Muscle layer of colon (tissue), 2 donors: ENCODE data around the gene CHIA.

Experiments used
- H3K27ac ChIP-seq: one replicate; pipeline ENCODE4 v1.7.0; 2013; ENCODE audit warnings: low read depth, mild to moderate bottlenecking, low read length, moderate library complexity
- H3K27me3 ChIP-seq, 2 donors: one replicate each; pipeline ENCODE4 v1.7.0; 2013; ENCODE audit warnings: low read length in 2 of 2, mild to moderate bottlenecking in 2 of 2; ENCODE audit not compliant: insufficient read depth in 2 of 2, control insufficient read depth in 1 of 2
- H3K36me3 ChIP-seq: one replicate; pipeline ENCODE4 v1.7.0; 2013; ENCODE audit warnings: mild to moderate bottlenecking, low read length; ENCODE audit not compliant: insufficient read depth
- H3K4me1 ChIP-seq: one replicate; pipeline ENCODE4 v1.7.0; 2013; ENCODE audit warnings: mild to moderate bottlenecking, low read length; ENCODE audit not compliant: insufficient read depth
- H3K4me3 ChIP-seq, 2 donors: one replicate each; pipeline ENCODE4 v1.7.0; 2013; ENCODE audit warnings: low read length in 2 of 2, low read depth in 1 of 2, mild to moderate bottlenecking in 1 of 2, moderate library complexity in 1 of 2
- H3K9ac ChIP-seq: one replicate; pipeline ENCODE4 v1.7.0; 2013; ENCODE audit warnings: low read length
- H3K9me3 ChIP-seq: one replicate; pipeline ENCODE4 v1.7.0; 2013; ENCODE audit warnings: mild to moderate bottlenecking, low read length
- donor health status: abdominal sarcoma.
- donor health status: Adenocarcinoma of cecum.

The CHIA gene

DNA sequence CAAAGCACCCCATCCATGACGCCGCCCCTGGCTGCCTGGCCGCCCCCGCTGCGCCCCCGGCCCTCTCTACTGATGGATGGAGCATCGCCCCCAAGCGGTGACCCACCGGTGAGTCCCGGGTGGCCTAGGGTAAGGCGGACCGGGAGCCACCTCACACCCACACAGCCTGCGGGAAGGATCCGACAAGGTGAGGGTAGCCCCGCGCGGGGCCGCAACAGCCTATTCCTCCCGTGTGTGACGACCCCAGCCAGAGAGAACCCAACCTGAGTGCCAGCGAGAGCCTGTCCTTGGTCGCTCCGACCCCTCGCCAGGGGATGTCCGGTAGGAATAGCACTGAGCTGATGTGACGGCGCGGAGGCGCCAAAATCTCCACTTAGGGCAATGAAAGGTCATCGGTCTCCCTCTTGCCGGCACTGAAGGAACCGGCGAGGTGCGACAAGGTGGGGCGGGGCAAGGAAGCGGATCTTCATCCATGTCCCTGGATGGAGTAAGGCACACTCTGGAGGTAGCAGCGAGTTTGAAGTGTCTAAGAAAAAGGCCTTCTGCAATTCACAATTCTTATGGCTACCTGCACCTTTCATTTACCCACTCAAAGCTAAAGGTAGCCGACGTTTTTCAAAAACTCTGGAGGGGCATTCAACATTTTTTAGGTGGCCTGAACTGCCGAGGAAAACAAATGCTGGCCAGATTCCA lies 19.7 kb upstream of the CHIA start:
- Histone ChIP-seq H3K9ac (no peak overlapping the region), H3K27me3 (peaks cover 12 to 22% of the 10 kb centered on the region in 2 donors), H3K4me1 (no peaks in the 10 kb centered on the region), H3K9me3 (peaks cover 5% of the 10 kb centered on the region), H3K27ac (no peak overlapping the region), H3K4me3 (no peak overlapping the region), H3K36me3 (no peaks in the 10 kb centered on the region)

DNA sequence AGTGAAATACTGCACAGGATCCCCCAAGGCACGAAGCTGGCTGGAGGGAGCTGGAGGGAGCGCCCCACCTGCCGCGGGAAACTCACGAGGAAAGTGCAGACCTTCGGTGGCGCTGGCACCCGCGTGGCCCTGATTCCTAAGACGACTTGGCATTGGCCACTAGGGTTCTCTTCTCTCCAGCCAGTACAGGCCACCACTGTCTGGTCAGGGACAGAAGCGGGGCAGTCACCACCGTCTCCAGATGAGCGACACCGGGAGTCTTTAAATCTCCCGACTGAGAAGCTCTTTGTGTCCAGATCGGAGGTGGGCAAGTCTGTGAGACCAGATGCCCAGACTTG lies 19.2 kb upstream of the CHIA start:
- no peaks in the 10 kb centered on the region for H3K4me1 ChIP-seq
- no peak overlapping the region for H3K4me3 ChIP-seq
- H3K36me3 ChIP-seq, result no peaks in the 10 kb centered on the region
- no peak overlapping the region for H3K9ac ChIP-seq
- no peak overlapping the region for H3K27ac ChIP-seq
- H3K9me3 ChIP-seq, result peaks cover 5% of the 10 kb centered on the region
- H3K27me3 ChIP-seq, result peaks cover 12 to 22% of the 10 kb centered on the region in 2 donors

DNA sequence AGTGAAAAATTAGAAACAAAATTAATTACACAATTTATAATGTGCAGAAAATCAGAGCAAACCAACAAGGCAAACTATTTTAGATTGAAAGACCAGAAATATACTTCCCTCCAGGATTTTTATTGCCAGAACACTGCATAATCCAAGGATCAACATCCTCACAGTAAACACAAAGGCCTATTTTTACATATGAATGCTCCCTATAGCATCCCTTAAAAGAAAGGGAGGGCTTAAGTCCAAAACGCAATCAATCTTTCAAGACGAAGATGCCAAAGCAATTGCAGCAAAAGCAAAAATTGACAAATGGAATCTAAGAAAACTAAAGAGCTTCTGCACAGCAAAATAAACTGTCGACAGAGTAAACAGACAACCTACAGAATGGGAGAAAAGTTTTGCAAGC lies 18.6 kb upstream of the CHIA start:
- Histone ChIP-seq H3K36me3 (no peaks in the 10 kb centered on the region), H3K4me3 (no peak overlapping the region), H3K27me3 (peaks cover 12 to 22% of the 10 kb centered on the region in 2 donors), H3K9ac (no peak overlapping the region), H3K9me3 (peaks cover 5% of the 10 kb centered on the region), H3K4me1 (no peaks in the 10 kb centered on the region), H3K27ac (no peak overlapping the region)

DNA sequence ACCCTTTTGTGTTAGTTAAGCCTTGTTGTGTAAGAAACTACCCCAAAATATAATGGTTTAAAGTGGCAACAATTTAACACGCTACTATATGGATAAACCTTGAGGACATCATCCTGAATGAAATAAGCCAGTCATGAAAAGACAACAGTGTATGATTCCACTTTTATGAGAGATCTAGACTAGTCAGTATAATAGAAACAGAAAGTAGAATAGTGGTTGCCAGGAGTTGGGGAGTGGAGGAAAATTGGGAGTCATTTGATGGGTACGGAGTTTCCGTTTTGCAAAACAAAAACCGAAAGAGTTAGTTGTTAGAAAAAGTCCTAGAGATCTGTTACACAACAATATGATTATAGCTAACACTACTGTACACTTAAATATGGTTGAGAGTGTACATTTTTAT lies 16.0 kb upstream of the CHIA start:
- Histone ChIP-seq H3K9me3 (no peaks in the 10 kb centered on the region), H3K36me3 (no peaks in the 10 kb centered on the region), H3K9ac (no peak overlapping the region), H3K27ac (no peak overlapping the region), H3K27me3 (peaks cover 12 to 22% of the 10 kb centered on the region in 2 donors), H3K4me3 (no peak overlapping the region), H3K4me1 (no peaks in the 10 kb centered on the region)

DNA sequence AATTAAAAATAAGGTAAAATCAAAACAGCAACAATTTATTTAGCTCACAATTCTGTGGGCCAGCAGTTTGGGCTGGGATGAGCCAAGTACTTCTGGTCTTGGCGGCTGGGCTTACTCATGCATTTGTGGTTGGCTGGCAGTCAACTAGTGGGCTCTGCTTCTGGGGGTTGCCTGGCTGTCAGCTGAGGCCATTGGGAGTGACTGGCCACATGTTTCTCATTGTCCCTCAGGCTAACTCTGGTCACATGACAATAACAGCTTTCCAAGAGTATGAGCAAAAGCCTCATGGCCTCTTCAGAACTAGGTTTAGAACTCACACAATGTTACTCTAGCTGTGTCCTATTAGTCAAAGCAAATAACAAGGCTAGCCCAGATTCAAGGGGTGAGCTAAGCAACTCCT lies 15.6 kb upstream of the CHIA start:
- H3K27me3 ChIP-seq, result peaks cover 12 to 21% of the 10 kb centered on the region in 2 donors
- H3K4me3 ChIP-seq, result no peak overlapping the region
- H3K27ac ChIP-seq, result no peak overlapping the region
- no peaks in the 10 kb centered on the region for H3K9me3 ChIP-seq
- H3K9ac ChIP-seq, result no peak overlapping the region
- no peaks in the 10 kb centered on the region for H3K36me3 ChIP-seq
- H3K4me1 ChIP-seq, result no peaks in the 10 kb centered on the region

DNA sequence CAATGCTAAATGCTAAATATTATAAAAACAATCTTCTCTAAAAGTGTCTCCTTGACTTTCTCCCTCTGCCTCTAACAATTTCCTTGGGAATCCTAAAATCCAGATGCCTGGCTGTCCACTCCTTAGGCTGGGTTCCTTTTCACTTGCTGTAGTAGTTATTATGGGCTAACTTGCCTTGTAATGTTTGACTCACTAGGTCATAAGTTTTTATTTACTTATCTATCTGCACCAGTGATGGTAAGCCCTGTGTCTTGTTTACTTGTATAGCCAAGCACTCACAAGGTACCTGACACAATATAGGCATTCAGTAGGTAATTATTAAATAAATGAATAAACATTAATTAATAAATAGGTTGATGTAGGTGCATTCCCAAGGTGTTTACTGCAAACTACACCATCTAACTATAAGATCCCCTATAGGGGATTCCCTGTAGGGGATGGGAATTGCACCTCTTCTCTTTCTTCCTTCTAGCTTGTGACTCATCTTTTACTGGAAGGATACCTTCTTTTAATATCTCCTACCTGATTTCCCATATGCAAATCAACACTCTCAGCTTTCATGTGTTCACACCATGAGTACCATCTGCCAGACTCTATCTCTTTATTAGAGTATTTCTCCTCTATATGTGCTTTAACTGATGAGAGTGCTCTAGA lies 14.7 kb upstream of the CHIA start:
- Histone ChIP-seq H3K9me3 (no peaks in the 10 kb centered on the region), H3K4me3 (no peak overlapping the region), H3K4me1 (no peaks in the 10 kb centered on the region), H3K27me3 (peaks cover 9 to 13% of the 10 kb centered on the region in 2 donors), H3K9ac (no peak overlapping the region), H3K27ac (no peak overlapping the region), H3K36me3 (no peaks in the 10 kb centered on the region)

DNA sequence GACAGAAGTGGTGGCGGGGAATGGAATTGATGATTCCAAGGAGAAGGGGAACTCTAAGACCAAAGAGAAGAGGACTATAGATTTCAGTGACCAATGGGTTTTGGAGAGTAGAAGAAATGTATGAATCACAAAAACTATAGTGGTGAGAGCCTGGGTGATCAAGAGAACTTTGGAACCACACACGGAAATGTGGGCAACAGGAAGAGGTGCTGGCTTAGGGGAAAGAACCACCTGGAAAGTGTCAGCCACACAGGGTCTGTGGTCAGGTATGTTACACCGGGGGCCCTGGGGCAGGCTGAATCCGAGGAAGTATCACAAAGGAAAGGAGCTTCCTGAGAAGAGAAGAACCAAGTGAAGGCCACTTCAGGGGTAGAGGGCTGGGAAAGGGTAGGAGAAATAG lies 11.5 kb upstream of the CHIA start:
- no peaks in the 10 kb centered on the region for H3K36me3 ChIP-seq
- H3K27me3 ChIP-seq, result no peaks in the 10 kb centered on the region
- H3K27ac ChIP-seq, result no peak overlapping the region
- H3K9ac ChIP-seq, result no peak overlapping the region
- no peaks in the 10 kb centered on the region for H3K4me1 ChIP-seq
- H3K4me3 ChIP-seq, result no peak overlapping the region
- H3K9me3 ChIP-seq, result no peaks in the 10 kb centered on the region

DNA sequence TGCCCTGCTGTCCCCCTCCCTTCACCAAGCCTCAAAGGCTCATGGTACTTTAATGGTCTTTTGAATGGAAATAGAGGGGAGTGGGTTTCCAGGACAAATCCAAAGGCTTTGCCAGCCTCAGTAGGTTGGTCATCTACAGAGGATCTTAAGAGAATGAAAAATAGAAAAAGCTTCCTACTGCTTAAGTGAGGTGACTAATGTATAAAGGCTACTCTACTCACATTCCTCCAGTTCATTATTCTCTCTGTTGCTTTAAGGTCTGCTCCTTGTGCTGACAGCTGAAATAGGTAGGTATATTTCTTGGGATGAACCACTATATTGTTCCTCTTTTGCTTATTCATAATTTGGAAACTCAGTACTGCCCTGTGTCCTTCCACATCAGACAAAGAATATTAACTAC lies 10.4 kb upstream of the CHIA start:
- no peaks in the 10 kb centered on the region for H3K9me3 ChIP-seq
- no peak overlapping the region for H3K4me3 ChIP-seq
- no peaks in the 10 kb centered on the region for H3K4me1 ChIP-seq
- no peaks in the 10 kb centered on the region for H3K36me3 ChIP-seq
- H3K9ac ChIP-seq, result no peak overlapping the region
- H3K27me3 ChIP-seq, result no peaks in the 10 kb centered on the region
- no peak overlapping the region for H3K27ac ChIP-seq

DNA sequence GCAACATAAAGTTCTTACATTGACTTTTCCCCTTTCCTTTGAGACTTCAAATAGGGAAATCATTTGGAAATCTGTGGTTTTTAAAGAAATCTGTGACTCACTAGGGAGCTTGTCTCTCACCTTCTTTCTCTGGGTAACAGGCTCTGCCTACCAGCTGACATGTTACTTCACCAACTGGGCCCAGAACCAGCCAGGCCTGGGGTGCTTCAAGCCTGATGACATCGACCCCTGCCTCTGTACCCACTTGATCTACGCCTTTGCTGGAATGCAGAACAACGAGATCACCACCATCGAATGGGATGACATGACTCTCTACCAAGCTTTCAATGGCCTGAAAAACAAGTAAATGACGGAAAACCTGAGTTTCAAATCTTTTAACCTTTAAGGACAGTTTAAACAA lies 9.2 kb upstream of the CHIA start:
- Histone ChIP-seq H3K27me3 (no peaks in the 10 kb centered on the region), H3K4me3 (no peak overlapping the region), H3K9me3 (no peaks in the 10 kb centered on the region), H3K4me1 (no peaks in the 10 kb centered on the region), H3K9ac (no peak overlapping the region), H3K27ac (no peak overlapping the region), H3K36me3 (no peaks in the 10 kb centered on the region)

DNA sequence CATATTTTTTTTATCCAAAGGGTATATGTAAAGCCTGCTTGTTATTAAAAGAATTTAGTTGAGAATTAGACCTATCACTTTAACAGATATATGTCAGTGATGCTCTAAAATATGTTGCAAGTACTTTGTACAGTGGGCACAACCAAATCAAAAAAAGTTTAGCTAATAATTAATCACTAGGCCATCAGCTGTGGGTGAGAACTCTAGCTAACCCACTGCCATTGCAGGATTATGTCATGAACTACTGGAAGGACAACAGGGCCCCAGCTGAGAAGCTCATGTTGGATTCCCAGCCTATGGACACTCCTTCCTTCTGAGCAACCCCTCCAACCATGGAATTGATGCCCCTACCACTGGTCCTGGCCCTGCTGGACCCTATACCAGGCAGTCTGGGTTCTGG lies 6.8 kb upstream of the CHIA start:
- Histone ChIP-seq H3K4me1 (no peaks in the 10 kb centered on the region), H3K9me3 (no peaks in the 10 kb centered on the region), H3K27me3 (no peaks in the 10 kb centered on the region), H3K36me3 (no peaks in the 10 kb centered on the region), H3K4me3 (no peak overlapping the region), H3K27ac (no peak overlapping the region), H3K9ac (no peak overlapping the region)

DNA sequence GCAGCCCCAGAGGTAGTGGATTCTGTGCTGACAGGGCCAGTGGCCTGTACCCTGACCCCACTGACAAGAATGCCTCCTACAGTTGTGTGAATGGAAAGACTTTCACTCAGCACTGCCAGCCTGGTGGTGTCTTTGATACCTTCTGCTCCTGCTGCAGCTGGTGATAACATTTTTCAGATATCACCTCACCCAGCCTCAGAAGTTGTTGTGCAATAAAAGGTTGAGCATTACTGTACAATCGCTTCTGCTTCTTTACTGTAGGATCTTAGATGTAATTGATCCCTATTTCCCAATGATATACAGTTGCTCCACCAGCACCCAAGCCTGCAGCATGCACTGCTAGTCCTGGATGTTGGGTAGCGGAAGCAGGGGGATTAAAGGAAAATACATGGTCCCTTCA lies 4.8 kb upstream of the CHIA start:
- Histone ChIP-seq H3K4me3 (no peak overlapping the region), H3K27me3 (no peaks in the 10 kb centered on the region), H3K4me1 (no peaks in the 10 kb centered on the region), H3K9ac (no peak overlapping the region), H3K27ac (no peak overlapping the region), H3K36me3 (no peaks in the 10 kb centered on the region), H3K9me3 (no peaks in the 10 kb centered on the region)

DNA sequence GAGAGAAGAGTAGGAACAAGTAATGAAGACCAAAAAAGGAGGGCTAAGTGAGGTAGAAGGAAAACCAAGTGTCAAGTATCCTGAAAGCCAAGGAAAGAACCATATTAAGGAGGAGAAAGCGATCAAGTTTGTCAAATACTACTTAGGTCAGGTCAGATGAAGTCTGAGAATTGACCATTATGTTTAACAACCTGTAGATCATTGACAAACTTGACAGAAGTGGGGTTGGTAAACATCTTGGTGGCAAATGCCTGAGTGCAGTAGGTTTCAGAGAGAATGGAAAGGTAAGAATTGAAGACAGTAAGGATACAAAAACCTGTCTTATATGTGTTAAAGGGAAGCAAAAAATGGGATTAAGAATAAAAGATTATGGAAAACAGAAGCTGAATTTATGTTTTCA lies 3.7 kb upstream of the CHIA start:
- H3K9ac ChIP-seq, result no peak overlapping the region
- no peaks in the 10 kb centered on the region for H3K4me1 ChIP-seq
- no peak overlapping the region for H3K27ac ChIP-seq
- no peaks in the 10 kb centered on the region for H3K27me3 ChIP-seq
- H3K4me3 ChIP-seq, result no peak overlapping the region
- no peaks in the 10 kb centered on the region for H3K36me3 ChIP-seq
- H3K9me3 ChIP-seq, result no peaks in the 10 kb centered on the region
